AG04450 (cell line): ENCODE measurements around the gene MBD2. TPM values are rescaled to one million over a fixed set of nuclear protein-coding genes. Genes with fewer than 3 reads are reported as not detected.

Experiments used
- CTCF ChIA-PET: fragments of 300-600, 350-600 bp; formaldehyde crosslinking; extraction: SDS; loops from one replicate; lab custom pipeline; 2022; ENCODE audit warnings: antibody characterized with exemption, inconsistent platforms; lab: Charles Lee
- POLR2A ChIA-PET: fragments of 350-600 bp; formaldehyde crosslinking; extraction: SDS; loops from one replicate; lab custom pipeline; 2021; ENCODE audit warnings: antibody characterized with exemption, inconsistent platforms; lab: Yijun Ruan, JAX
- DNase-seq: peaks from one replicate; pipeline ENCODE4 v3.0.0-alpha.2; 2011; ENCODE audit warnings: low read depth, low spot score
- H3K27ac ChIP-seq: one replicate; pipeline ENCODE4 v1.5.1; 2012; ENCODE audit warnings: low read depth, low read length, control low read depth
- H3K27me3 ChIP-seq: one replicate; pipeline ENCODE4 v1.6.0; 2012; ENCODE audit warnings: low read length; ENCODE audit not compliant: control insufficient read depth, insufficient read depth
- H3K4me3 ChIP-seq: 2 replicates; pipeline ENCODE4 v1.5.1; 2011; ENCODE audit warnings: mild to moderate bottlenecking, low read depth, low read length, control low read depth
- H3K9me3 ChIP-seq: 2 replicates; pipeline ENCODE4 v1.5.1; 2012; ENCODE audit warnings: low read length; ENCODE audit not compliant: control insufficient read depth, insufficient read depth
- polyA minus RNA-seq: library from RNA; depleted of rRNA, polyadenylated mRNA; stranded (reverse); fragments of >200 nt; gene quantifications from 2 replicates; pipeline ENCODE4 v1.2.3, GENCODE V29; 2011; rRNA and poly(A)+ RNA removed
- polyA plus RNA-seq: library from polyadenylated mRNA; depleted of rRNA; stranded (reverse); fragments of >200 nt; gene quantifications from 2 replicates; pipeline ENCODE4 v1.2.3, GENCODE V29; 2011; rRNA removed
- TF ChIP-seq, protein P1 (sequence below): IDR thresholded peaks from 2 replicates; pipeline ENCODE4 v1.5.1; 2011; ENCODE audit warnings: low read depth, low read length, control low read depth, inconsistent platforms

The MBD2 gene
- polyA plus RNA-seq = 30.6 and 31.8 TPM in 2 replicates
- polyA minus RNA-seq = 30.6 and 50.8 TPM in 2 replicates

DNA sequence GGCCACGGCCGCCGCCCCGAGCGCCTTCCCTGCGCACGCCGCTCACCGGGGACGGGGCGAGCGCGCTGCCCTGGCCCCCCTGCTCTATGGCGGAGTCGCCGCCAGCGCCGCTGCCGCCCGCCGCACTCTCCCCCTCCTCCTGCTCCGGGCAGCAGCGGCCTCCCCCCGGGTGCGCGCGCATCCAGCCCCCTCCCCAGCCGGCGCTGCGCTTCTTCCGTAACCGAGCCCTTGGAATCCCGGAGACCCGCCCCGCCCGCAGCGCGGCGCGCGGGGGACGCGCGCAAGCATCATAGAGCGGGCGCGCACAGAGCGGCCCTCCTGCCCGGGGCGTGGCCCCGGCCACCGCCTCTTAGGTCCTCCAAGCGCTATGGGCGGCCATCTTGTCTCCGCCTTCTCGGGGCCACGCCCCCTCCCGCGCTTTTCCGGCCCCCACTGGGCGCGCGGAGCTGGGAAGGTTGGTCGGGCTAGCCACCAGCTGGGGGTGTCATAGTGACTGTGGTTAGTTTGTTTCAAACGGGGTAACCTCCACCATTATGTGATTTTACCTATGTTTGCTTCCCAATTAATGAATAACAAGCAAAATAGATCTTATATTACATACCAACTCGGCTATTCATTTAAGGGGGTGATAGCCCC lies at the start of gene MBD2:
MBD2 (minus strand) TSS at position 291 of the 636 bp plus-strand sequence; CDS start at position 181, 110 bp downstream.
- Histone ChIP-seq H3K4me3 (peak within 1 kb of the TSS; percentile 85), H3K27me3 (no peaks in the 10 kb centered on the region), H3K27ac (peak within 1 kb of the TSS; percentile 54), H3K9me3 (no peaks in the 10 kb centered on the region)
- TF ChIP-seq, protein P1, sequence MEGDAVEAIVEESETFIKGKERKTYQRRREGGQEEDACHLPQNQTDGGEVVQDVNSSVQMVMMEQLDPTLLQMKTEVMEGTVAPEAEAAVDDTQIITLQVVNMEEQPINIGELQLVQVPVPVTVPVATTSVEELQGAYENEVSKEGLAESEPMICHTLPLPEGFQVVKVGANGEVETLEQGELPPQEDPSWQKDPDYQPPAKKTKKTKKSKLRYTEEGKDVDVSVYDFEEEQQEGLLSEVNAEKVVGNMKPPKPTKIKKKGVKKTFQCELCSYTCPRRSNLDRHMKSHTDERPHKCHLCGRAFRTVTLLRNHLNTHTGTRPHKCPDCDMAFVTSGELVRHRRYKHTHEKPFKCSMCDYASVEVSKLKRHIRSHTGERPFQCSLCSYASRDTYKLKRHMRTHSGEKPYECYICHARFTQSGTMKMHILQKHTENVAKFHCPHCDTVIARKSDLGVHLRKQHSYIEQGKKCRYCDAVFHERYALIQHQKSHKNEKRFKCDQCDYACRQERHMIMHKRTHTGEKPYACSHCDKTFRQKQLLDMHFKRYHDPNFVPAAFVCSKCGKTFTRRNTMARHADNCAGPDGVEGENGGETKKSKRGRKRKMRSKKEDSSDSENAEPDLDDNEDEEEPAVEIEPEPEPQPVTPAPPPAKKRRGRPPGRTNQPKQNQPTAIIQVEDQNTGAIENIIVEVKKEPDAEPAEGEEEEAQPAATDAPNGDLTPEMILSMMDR = peak; percentile 27; the same call in 1 of the 2 replicates
- DNase-seq = peak; percentile 75
- CTCF ChIA-PET = interaction anchor here (1.0 to 2.3 kb wide), 2 partner anchors 20 to 46 kb away, joined by 3 to 5 read pairs; no protein-coding TSS in a partner anchor
- POLR2A ChIA-PET = interaction anchor here (0.7 to 0.8 kb wide), 2 partner anchors 10 to 45 kb away, joined by 4 to 6 read pairs; partner anchors contain the start of gene POLI

DNA sequence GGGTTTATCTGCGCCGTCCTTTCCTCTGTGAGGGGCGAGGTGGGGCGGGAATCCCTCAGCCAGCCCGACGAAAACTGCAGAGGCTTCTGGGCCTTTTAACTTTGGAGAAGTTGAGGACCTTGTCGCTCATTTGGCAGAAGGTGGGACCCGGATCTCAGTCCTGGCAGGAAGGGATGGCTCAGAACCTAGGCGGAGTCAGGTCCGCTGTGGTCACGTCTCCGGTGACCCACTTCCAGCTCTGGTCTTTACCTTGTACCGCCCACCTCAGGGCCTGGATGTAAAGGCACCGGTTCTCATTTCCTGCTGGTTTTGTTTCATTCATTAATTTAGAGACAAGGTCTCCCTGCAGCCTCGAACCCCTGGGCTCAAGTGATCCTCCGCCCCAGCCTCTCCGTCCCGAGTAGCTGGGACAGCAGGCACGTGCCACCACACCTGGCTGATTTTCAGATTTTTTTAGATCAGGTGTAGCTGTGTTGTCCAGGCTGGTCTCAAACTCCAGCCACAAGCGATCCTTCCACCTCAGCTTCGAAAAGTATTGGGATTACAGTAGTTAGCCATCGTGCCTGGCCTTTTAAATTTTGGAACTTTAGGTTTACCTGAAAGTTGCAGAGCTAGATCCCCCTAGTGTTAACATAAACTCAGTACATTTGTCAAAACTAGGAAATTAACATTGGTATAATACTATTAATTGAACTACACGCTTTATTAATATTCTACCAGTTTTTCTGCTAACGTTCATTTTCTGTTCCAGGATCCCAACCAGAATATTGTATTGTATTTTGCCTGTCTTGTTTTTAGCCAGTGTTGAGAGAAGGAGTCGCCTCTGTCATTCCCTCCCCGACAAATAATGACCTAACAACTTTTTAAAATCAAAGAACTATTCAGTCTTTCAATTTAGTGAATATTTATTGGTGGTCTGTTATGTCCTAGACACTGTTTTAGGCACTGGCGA lies 45.7 kb upstream of the MBD2 start:
- ChIA-PET POLR2A (interaction anchor here (0.7 to 1.0 kb wide), 7 partner anchors 15 to 87 kb away, joined by 3 to 5 read pairs (median 4); partner anchors contain the start of genes C18orf54, MBD2 and STARD6), CTCF (interaction anchor here (0.9 to 2.0 kb wide), 3 partner anchors 9 to 45 kb away, joined by 3 to 9 read pairs (median 5); partner anchors contain the start of gene MBD2)
- no peak for DNase-seq

DNA sequence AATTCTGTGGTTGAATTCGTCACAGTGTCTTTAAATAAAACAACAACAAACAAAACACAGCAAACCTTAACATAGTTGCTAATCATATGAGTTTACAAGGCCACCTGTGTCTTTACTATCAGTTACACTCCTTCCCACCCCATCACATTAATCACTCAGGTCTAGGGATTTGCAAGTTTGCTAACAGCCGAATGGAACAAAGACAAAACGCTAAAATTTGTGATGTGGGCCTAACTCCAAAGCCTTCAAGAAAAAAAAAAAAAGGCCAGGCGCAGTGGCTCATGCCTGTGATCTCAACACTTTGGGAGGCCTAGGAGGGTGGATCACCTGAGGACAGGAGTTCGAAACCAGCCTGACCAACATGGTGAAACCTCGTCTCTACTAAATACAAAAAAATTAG lies 44.3 kb upstream of the MBD2 start:
- CTCF ChIA-PET = no interaction called here
- Histone ChIP-seq H3K27ac (peak overlapping the region; percentile 70), H3K9me3 (no peaks in the 10 kb centered on the region; the same call in 1 of the 2 replicates), H3K4me3 (peak overlapping the region; percentile 82), H3K27me3 (no peaks in the 10 kb centered on the region)
- DNase-seq = no peak
- TF ChIP-seq, protein P1 = no peak
- POLR2A ChIA-PET = interaction anchor here (0.7 to 1.0 kb wide), 3 partner anchors 16 to 41 kb away, joined by 3 to 6 read pairs (median 4); no protein-coding TSS in a partner anchor

More for the DNA sequence above, 45.7 kb upstream of the MBD2 start:
- H3K27me3 ChIP-seq = no peaks in the 10 kb centered on the region
- H3K27ac ChIP-seq = peak overlapping the region; percentile 70
- H3K4me3 ChIP-seq = peak overlapping the region; percentile 82
- TF ChIP-seq, protein P1 = peak; percentile 47
- H3K9me3 ChIP-seq = no peaks in the 10 kb centered on the region; the same call in 1 of the 2 replicates

GRCh38 chr18:54267701-54268100 lies 43.2 kb upstream of the MBD2 start:
- H3K27me3 ChIP-seq = no peaks in the 10 kb centered on the region
- TF ChIP-seq, protein P1 = no peak
- ChIA-PET CTCF (no interaction called here), POLR2A (no interaction called here)
- no peak for DNase-seq
- no peak overlapping the region for H3K4me3 ChIP-seq
- no peaks in the 10 kb centered on the region; the same call in 1 of the 2 replicates for H3K9me3 ChIP-seq
- no peak overlapping the region for H3K27ac ChIP-seq
